ENCODE data around the gene PDLIM3. TPM values are rescaled to one million over a fixed set of nuclear protein-coding genes. Genes with fewer than 3 reads are reported as not detected.

Gene PDLIM3
- total and polyA plus RNA-seq, 2 of the 13 experiments (the other 11 are each of a cell fraction or from before 2014, with no cell fraction given), result 5.9 to 14.0 TPM

DNA sequence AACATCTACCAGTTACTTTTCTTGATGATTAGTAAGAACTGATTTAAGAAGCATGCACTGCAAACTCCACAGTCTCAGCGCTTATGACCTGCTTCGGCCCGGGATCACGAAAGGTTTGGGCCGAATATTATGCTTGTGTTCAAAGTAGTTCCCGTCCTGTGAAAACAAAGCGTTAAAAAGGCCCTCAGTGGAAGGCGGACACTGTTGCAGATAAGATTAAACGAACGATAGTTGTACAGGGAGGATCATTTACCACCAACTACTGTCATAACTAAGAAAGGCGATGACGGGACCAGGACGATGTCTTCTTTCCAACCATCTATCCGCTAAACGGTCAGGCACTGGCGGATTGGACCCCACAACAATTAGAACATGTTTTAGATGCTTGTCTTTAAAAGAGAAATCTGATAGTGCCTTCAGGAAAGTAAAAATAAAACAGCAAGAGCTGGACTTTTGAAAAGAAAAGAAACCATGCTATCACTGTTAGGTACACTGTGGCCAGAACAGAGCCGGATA, 21.1 kb downstream of the PDLIM3 start (continued):
- TF ChIP-seq, protein P1, sequence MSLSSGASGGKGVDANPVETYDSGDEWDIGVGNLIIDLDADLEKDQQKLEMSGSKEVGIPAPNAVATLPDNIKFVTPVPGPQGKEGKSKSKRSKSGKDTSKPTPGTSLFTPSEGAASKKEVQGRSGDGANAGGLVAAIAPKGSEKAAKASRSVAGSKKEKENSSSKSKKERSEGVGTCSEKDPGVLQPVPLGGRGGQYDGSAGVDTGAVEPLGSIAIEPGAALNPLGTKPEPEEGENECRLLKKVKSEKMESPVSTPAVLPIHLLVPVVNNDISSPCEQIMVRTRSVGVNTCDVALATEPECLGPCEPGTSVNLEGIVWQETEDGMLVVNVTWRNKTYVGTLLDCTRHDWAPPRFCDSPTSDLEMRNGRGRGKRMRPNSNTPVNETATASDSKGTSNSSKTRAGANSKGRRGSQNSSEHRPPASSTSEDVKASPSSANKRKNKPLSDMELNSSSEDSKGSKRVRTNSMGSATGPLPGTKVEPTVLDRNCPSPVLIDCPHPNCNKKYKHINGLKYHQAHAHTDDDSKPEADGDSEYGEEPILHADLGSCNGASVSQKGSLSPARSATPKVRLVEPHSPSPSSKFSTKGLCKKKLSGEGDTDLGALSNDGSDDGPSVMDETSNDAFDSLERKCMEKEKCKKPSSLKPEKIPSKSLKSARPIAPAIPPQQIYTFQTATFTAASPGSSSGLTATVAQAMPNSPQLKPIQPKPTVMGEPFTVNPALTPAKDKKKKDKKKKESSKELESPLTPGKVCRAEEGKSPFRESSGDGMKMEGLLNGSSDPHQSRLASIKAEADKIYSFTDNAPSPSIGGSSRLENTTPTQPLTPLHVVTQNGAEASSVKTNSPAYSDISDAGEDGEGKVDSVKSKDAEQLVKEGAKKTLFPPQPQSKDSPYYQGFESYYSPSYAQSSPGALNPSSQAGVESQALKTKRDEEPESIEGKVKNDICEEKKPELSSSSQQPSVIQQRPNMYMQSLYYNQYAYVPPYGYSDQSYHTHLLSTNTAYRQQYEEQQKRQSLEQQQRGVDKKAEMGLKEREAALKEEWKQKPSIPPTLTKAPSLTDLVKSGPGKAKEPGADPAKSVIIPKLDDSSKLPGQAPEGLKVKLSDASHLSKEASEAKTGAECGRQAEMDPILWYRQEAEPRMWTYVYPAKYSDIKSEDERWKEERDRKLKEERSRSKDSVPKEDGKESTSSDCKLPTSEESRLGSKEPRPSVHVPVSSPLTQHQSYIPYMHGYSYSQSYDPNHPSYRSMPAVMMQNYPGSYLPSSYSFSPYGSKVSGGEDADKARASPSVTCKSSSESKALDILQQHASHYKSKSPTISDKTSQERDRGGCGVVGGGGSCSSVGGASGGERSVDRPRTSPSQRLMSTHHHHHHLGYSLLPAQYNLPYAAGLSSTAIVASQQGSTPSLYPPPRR (CRISPR knock-in tag; IDR thresholded peaks at IDR 0.05; ENCODE audit: borderline replicate concordance), result no peak
- TF ChIP-seq ZNF629 (CRISPR knock-in tag; conservative IDR thresholded peaks at IDR 0.05) (no peak), E2F5 (CRISPR knock-in tag; conservative IDR thresholded peaks at IDR 0.05) (no peak), MYNN (CRISPR knock-in tag; IDR thresholded peaks at IDR 0.05; ENCODE audit: low read depth) (no peak), PPARG (CRISPR knock-in tag; conservative IDR thresholded peaks at IDR 0.05) (no peak), ZMYM3 (CRISPR knock-in tag; IDR thresholded peaks at IDR 0.05) (no peak), GPN1 (CRISPR knock-in tag; IDR thresholded peaks at IDR 0.05; ENCODE audit: borderline replicate concordance) (no peak), ZNF7 (CRISPR knock-in tag; IDR thresholded peaks at IDR 0.05) (no peak), LCORL (IDR thresholded peaks at IDR 0.05) (no peak), LCORL (CRISPR knock-in tag; IDR thresholded peaks at IDR 0.05) (no peak), ATF5 (CRISPR knock-in tag; IDR thresholded peaks at IDR 0.05; ENCODE audit: low read depth) (no peak), ZBTB3 (CRISPR knock-in tag; IDR thresholded peaks at IDR 0.05; ENCODE audit: borderline replicate concordance, low read depth) (no peak), ATF3 (CRISPR knock-in tag; IDR thresholded peaks at IDR 0.05) (no peak), KIAA2018 (CRISPR knock-in tag; IDR thresholded peaks at IDR 0.05; ENCODE audit: borderline replicate concordance) (no peak), ZNF598 (CRISPR knock-in tag; IDR thresholded peaks at IDR 0.05; ENCODE audit: borderline replicate concordance) (no peak)
